ENCODE data around the gene OR2AG1.

DNA sequence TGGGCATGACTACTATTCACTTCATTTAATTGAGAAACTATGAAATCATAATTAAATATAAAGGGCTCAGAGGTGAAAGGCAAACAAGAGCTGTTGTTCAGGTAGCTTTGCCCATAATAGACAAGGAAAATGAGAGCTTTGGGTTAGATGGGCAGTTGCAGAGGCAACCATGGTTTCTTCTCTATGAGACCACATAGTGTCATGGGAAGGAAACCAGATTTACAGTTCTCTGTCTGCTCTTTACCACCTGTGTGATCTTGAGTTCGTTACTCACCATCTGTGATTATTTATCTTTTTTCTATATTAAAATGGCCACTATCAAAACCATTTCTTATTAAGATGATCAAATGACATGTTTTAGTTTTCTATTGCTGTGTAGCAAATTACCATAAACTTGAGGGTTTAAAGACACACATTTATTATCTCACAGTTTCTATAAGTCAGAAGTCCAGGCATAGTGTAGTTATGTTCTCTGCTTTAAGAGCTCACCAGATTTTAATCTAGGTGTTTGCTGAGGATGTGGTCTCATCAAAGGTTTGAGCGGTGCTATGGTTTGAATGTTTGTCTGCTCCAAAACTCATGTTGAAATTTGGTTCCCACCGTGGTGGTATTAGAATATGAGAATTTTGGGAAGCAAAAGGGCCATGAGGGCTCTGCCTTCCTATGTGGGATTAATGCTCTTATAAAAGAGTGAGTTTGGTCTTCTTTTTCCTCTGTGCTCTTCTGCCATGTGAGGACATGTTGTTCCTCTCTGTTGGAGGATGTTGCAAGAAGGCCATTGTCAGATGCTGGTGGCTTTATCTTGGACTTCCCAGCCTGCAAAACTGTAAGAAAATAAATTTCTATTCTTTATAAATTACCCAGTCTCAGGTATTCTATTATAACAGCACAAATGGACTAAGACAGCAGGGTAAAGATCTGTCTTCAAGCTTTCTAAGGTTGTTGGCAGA lies 49.2 kb upstream of the OR2AG1 start:
- TF ChIP-seq, protein P1, sequence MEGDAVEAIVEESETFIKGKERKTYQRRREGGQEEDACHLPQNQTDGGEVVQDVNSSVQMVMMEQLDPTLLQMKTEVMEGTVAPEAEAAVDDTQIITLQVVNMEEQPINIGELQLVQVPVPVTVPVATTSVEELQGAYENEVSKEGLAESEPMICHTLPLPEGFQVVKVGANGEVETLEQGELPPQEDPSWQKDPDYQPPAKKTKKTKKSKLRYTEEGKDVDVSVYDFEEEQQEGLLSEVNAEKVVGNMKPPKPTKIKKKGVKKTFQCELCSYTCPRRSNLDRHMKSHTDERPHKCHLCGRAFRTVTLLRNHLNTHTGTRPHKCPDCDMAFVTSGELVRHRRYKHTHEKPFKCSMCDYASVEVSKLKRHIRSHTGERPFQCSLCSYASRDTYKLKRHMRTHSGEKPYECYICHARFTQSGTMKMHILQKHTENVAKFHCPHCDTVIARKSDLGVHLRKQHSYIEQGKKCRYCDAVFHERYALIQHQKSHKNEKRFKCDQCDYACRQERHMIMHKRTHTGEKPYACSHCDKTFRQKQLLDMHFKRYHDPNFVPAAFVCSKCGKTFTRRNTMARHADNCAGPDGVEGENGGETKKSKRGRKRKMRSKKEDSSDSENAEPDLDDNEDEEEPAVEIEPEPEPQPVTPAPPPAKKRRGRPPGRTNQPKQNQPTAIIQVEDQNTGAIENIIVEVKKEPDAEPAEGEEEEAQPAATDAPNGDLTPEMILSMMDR (conservative IDR thresholded peaks at IDR 0.05): no peak
- TF ChIP-seq ZFX (IDR thresholded peaks at IDR 0.05): no peak
